Measurements from ENCODE around the gene COL18A1. TPM values are rescaled to one million over a fixed set of nuclear protein-coding genes. Genes with fewer than 3 reads are reported as not detected.

The COL18A1 gene
- total and polyA plus RNA-seq, 4 donors: 97.3 to 963 (median 295) TPM

GRCh38 chr21:45545691-45546531 lies 140.9 kb downstream of the COL18A1 start:
- H3K27ac ChIP-seq (ENCODE audit: low read depth in 1 of 2, low read length in 2 of 2): no peak overlapping the region
- no peak for ATAC-seq (ENCODE audit: low FRiP score)
- H3K4me3 ChIP-seq (ENCODE audit: low read length in 2 of 2): no peak overlapping the region
- no peaks in the 10 kb centered on the region for H3K36me3 ChIP-seq (ENCODE audit: control insufficient read depth in 1 of 2, insufficient read depth in 2 of 2, low read length in 1 of 2)
- H3K9me3 ChIP-seq (ENCODE audit: control insufficient read depth, low read length): no peaks in the 10 kb centered on the region
- H3K27me3 ChIP-seq (ENCODE audit: control insufficient read depth in 1 of 2, insufficient read depth in 2 of 2, low read length in 1 of 2): no peaks in the 10 kb centered on the region
- intact Hi-C loops (cut with DNase I): no loop called here
- no peaks in the 10 kb centered on the region for H3K4me1 ChIP-seq (ENCODE audit: control insufficient read depth in 1 of 2, insufficient read depth in 2 of 2, low read length in 2 of 2)
- DNase-seq: peak in 1 of 2 donors; percentile 68
- 89 to 90% methylated on average over 22 of the region's 22 CpGs for WGBS, 2 donors

- no peaks in the 10 kb centered on the region for H3K9me3 ChIP-seq (ENCODE audit: control insufficient read depth, low read length)
- no peak for ATAC-seq (ENCODE audit: low FRiP score)
- H3K27ac ChIP-seq (ENCODE audit: low read depth in 1 of 2, low read length in 2 of 2): no peak overlapping the region
- DNase-seq: peak in 1 of 2 donors; percentile 41
- WGBS, 2 donors: 84 to 86% methylated on average over 16 of the region's 16 CpGs
- H3K4me1 ChIP-seq (ENCODE audit: control insufficient read depth in 1 of 2, insufficient read depth in 2 of 2, low read length in 2 of 2): no peaks in the 10 kb centered on the region
- peaks cover 0 to 1% of the 10 kb centered on the region in 2 donors for H3K27me3 ChIP-seq (ENCODE audit: control insufficient read depth in 1 of 2, insufficient read depth in 2 of 2, low read length in 1 of 2)
- H3K4me3 ChIP-seq (ENCODE audit: low read length in 2 of 2): no peak overlapping the region
- H3K36me3 ChIP-seq (ENCODE audit: control insufficient read depth in 1 of 2, insufficient read depth in 2 of 2, low read length in 1 of 2): no peaks in the 10 kb centered on the region
- intact Hi-C loops (cut with DNase I): no loop called here
Measured at GRCh38 chr21:45546636-45547544, 141.9 kb downstream of the COL18A1 start.

- H3K36me3 ChIP-seq (ENCODE audit: control insufficient read depth in 1 of 2, insufficient read depth in 2 of 2, low read length in 1 of 2): no peaks in the 10 kb centered on the region
- H3K9me3 ChIP-seq (ENCODE audit: control insufficient read depth, low read length): no peaks in the 10 kb centered on the region
- H3K4me1 ChIP-seq (ENCODE audit: control insufficient read depth in 1 of 2, insufficient read depth in 2 of 2, low read length in 2 of 2): no peaks in the 10 kb centered on the region
- DNase-seq: no peak
- 88 to 89% methylated on average over 3 of the region's 3 CpGs for whole genome bisulfite sequencing, 2 donors
- intact Hi-C loops (cut with DNase I): no loop called here
- no peak for ATAC-seq (ENCODE audit: low FRiP score)
- no peak overlapping the region for H3K4me3 ChIP-seq (ENCODE audit: low read length in 2 of 2)
- H3K27me3 ChIP-seq (ENCODE audit: control insufficient read depth in 1 of 2, insufficient read depth in 2 of 2, low read length in 1 of 2): peaks cover 0 to 1% of the 10 kb centered on the region in 2 donors
- no peak overlapping the region for H3K27ac ChIP-seq (ENCODE audit: low read depth in 1 of 2, low read length in 2 of 2)
Measured at GRCh38 chr21:45547545-45547900, 142.6 kb downstream of the COL18A1 start.

DNA sequence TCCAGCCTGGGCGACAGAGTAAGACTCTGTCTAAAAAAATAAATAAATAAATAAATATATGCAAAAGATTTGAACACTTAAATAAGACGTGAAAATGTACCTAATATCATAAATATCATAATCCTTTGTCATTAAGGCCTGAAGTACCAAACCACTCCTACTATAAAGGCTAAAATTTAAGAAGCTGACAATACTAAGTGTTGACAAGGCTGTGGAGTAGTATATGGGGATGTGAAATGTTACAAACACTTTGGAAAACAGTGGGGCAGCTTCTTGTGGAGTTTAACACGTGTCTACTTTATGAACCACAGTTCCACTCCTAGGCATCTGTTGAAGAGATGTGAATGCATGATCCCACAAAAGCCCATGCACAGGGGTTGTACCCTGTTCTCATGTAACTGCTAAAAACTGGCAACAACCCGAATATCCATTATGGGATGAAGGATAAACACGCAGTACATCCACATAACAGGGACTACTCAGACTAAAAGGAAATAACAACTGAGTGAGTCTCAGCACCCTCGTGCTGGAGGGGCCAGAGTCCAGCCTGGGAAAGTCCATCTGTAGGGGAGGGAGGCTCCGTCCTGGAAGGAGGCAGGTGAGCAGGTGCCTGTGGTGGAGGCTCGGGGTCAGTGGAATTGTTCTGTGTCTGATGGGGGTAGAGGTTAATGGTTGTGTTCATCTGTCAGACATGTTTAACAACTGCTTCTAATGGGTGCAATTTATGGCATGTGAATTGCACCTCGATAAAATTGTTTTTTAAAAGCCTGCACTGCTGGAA lies 143.9 kb downstream of the COL18A1 start:
- 80 to 83% methylated on average over 9 of the region's 9 CpGs for WGBS, 2 donors
- intact Hi-C loops (cut with DNase I): no loop called here
- DNase-seq: peak in 1 of 2 donors; percentile 40

DNA sequence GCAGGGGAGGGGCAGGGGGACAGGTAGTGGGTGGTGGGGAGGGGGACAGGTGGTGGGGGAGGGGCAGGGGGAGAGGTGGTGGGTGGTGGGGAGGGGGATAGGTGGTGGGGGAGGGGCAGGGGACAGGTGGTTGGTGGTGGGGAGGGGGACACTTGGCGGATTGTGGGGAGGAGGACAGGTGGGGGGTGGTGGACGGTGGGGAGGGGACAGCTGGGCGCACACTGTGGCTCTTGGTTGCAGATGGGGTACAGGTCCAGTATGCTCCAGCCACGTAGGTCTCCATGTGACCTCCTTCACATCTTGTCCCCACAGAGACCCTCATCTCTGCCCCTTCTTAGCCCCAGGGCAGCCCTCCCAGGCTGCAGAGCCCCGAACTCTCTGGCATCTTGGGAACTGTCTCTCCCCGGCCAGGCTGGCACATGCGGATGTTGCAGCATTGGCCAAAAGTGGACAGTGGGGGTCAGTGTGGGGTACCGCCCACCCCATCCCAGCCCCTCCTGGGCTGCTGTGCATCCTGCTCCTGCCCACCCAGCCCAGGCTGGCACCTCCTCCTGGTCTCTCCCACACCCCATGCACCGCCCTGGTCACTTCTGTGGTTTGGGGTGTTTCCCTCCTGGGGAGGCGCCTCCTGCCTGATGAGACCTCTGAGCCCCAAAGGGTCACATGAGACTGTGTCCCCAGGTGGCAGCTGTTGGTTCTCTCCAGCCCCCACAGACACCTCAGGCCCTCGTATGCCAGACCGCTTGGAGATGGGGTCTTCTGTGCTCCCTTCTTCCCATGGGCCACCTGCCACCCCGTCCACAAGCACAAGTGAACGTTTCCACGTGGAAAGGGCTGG lies 144.9 kb downstream of the COL18A1 start:
- DNase-seq: peak; percentile 58 to 62
- ATAC-seq (ENCODE audit: low FRiP score): peak; percentile 31
- Histone ChIP-seq H3K4me3 (ENCODE audit: low read length in 2 of 2) (no peak overlapping the region), H3K27ac (ENCODE audit: low read depth in 1 of 2, low read length in 2 of 2) (no peak overlapping the region), H3K9me3 (ENCODE audit: control insufficient read depth, low read length) (no peaks in the 10 kb centered on the region), H3K4me1 (ENCODE audit: control insufficient read depth in 1 of 2, insufficient read depth in 2 of 2, low read length in 2 of 2) (no peaks in the 10 kb centered on the region), H3K27me3 (ENCODE audit: control insufficient read depth in 1 of 2, insufficient read depth in 2 of 2, low read length in 1 of 2) (peaks cover 0 to 1% of the 10 kb centered on the region in 2 donors), H3K36me3 (ENCODE audit: control insufficient read depth in 1 of 2, insufficient read depth in 2 of 2, low read length in 1 of 2) (no peaks in the 10 kb centered on the region)
- WGBS, 2 donors: 75 to 76% methylated on average over 15 of the region's 15 CpGs
- intact Hi-C loops (cut with DNase I): loop anchor here in 1 of 2 donors (10.0 kb wide), 1 partner anchor 375 kb away; no protein-coding TSS in a partner anchor

More for the DNA sequence above, 143.9 kb downstream of the COL18A1 start:
- no peak overlapping the region for H3K27ac ChIP-seq (ENCODE audit: low read depth in 1 of 2, low read length in 2 of 2)
- no peaks in the 10 kb centered on the region for H3K36me3 ChIP-seq (ENCODE audit: control insufficient read depth in 1 of 2, insufficient read depth in 2 of 2, low read length in 1 of 2)
- ATAC-seq (ENCODE audit: low FRiP score): no peak
- H3K4me3 ChIP-seq (ENCODE audit: low read length in 2 of 2): no peak overlapping the region
- H3K27me3 ChIP-seq (ENCODE audit: control insufficient read depth in 1 of 2, insufficient read depth in 2 of 2, low read length in 1 of 2): peaks cover 0 to 1% of the 10 kb centered on the region in 2 donors
- no peaks in the 10 kb centered on the region for H3K9me3 ChIP-seq (ENCODE audit: control insufficient read depth, low read length)
- H3K4me1 ChIP-seq (ENCODE audit: control insufficient read depth in 1 of 2, insufficient read depth in 2 of 2, low read length in 2 of 2): no peaks in the 10 kb centered on the region

- no peaks in the 10 kb centered on the region for H3K36me3 ChIP-seq (ENCODE audit: control insufficient read depth in 1 of 2, insufficient read depth in 2 of 2, low read length in 1 of 2)
- H3K4me1 ChIP-seq (ENCODE audit: control insufficient read depth in 1 of 2, insufficient read depth in 2 of 2, low read length in 2 of 2): no peaks in the 10 kb centered on the region
- ATAC-seq (ENCODE audit: low FRiP score) (no peak), DNase-seq (peak; percentile 66 to 73)
- H3K27ac ChIP-seq (ENCODE audit: low read depth in 1 of 2, low read length in 2 of 2): no peak overlapping the region
- 47 to 57% methylated on average over 16 to 17 of the region's 17 CpGs for WGBS, 2 donors
- H3K27me3 ChIP-seq (ENCODE audit: control insufficient read depth in 1 of 2, insufficient read depth in 2 of 2, low read length in 1 of 2): peaks cover 0 to 1% of the 10 kb centered on the region in 2 donors
- H3K9me3 ChIP-seq (ENCODE audit: control insufficient read depth, low read length): no peaks in the 10 kb centered on the region
- intact Hi-C loops (cut with DNase I): loop anchor here in 1 of 2 donors (10.0 kb wide), 1 partner anchor 374 kb away; no protein-coding TSS in a partner anchor
- H3K4me3 ChIP-seq (ENCODE audit: low read length in 2 of 2): no peak overlapping the region
Measured at GRCh38 chr21:45550522-45551210, 145.7 kb downstream of the COL18A1 start.

GRCh38 chr21:45551316-45551715 lies 146.4 kb downstream of the COL18A1 start:
- Histone ChIP-seq H3K36me3 (ENCODE audit: control insufficient read depth in 1 of 2, insufficient read depth in 2 of 2, low read length in 1 of 2) (no peaks in the 10 kb centered on the region), H3K4me1 (ENCODE audit: control insufficient read depth in 1 of 2, insufficient read depth in 2 of 2, low read length in 2 of 2) (no peaks in the 10 kb centered on the region), H3K27ac (ENCODE audit: low read depth in 1 of 2, low read length in 2 of 2) (no peak overlapping the region), H3K27me3 (ENCODE audit: control insufficient read depth in 1 of 2, insufficient read depth in 2 of 2, low read length in 1 of 2) (peaks cover 0 to 1% of the 10 kb centered on the region in 2 donors), H3K9me3 (ENCODE audit: control insufficient read depth, low read length) (no peaks in the 10 kb centered on the region), H3K4me3 (ENCODE audit: low read length in 2 of 2) (no peak overlapping the region)
- DNase-seq: peak; percentile 35 to 48
- intact Hi-C loops (cut with DNase I): loop anchor here in 1 of 2 donors (10.0 kb wide), 1 partner anchor 373 kb away; no protein-coding TSS in a partner anchor
- 68 to 82% methylated on average over 8 of the region's 8 CpGs for WGBS, 2 donors
- no peak for ATAC-seq (ENCODE audit: low FRiP score)
